Measurements from ENCODE around the gene SLPI.

- no peak for TF ChIP-seq CTCF (IDR thresholded peaks at IDR 0.05)
- no peak for TF ChIP-seq POLR2A (IDR thresholded peaks at IDR 0.05)
Measured at GRCh38 chr20:45263556-45264266, 9.3 kb upstream of the SLPI start.
